A549 treated with dexamethasone at 1 μM for 4 hours (cell line): ENCODE data around the gene FSIP1. TPM values are rescaled to one million over a fixed set of nuclear protein-coding genes. Genes with fewer than 3 reads are reported as not detected.

Source experiments
- total RNA-seq: library from RNA; stranded (reverse); fragments of 200-300 nt; extraction: Qiagen RNA extraction; gene quantifications from 5 replicates; pipeline ENCODE4 v1.2.3, GENCODE V29; 2022

FSIP1 gene
- 0.58 to 1.2 TPM (median 0.95 TPM) in 5 replicates for total RNA-seq

GRCh38 chr15:39782441-39783138, at the start of gene FSIP1:
Gene FSIP1, minus strand, starts transcription at chr15:39782841. Its CDS starts 6,317 bp downstream, at chr15:39776524.

DNA sequence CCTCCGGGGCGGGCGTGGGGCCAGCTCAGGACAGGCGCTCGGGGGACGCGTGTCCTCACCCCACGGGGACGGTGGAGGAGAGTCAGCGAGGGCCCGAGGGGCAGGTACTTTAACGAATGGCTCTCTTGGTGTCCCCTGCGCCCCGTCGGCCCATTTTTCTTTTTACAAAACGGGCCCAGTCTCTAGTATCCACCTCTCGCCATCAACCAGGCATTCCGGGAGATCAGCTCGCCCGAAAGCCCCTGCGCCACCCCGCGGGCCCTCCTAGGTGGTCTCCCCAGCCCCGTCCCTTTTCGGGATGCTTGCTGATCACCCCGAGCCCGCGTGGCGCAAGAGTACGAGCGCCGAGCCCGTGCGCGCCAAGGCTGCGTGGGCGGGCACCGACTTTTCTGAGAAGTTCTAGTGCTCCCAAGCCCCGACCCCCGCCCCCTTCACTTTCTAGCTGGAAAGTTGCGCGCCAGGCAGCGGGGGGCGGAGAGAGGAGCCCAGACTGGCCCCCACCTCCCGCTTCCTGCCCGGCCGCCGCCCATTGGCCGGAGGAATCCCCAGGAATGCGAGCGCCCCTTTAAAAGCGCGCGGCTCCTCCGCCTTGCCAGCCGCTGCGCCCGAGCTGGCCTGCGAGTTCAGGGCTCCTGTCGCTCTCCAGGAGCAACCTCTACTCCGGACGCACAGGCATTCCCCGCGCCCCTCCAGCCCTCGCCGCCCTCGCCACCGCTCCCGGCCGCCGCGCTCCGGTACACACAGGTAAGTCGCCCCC, 202.0 kb downstream of the FSIP1 start, which contains the start of gene THBS1:
THBS1 (plus strand) TSS at position 595 of the 757 bp plus-strand sequence. CDS start 779 bp downstream, outside the sequence.

Other genes starting within 250 kb of the FSIP1 start
- gene THBS1, start 201.8 kb downstream of the FSIP1 start, total RNA-seq: 64.6 to 112 TPM (median 90.6 TPM) in 5 replicates
- 7.7 to 11.2 TPM (median 10.0 TPM) in 5 replicates for gene GPR176, start 137.4 kb upstream of the FSIP1 start, total RNA-seq
- gene EIF2AK4, start 151.3 kb upstream of the FSIP1 start, total RNA-seq: 17.1 to 19.6 TPM (median 18.0 TPM) in 5 replicates